A673 (cell line): ENCODE measurements around the gene RELT. TPM values are rescaled to one million over a fixed set of nuclear protein-coding genes. Genes with fewer than 3 reads are reported as not detected.

ENCODE experiments used
- BruUV-seq: library from RNA; stranded (reverse); fragments of 400-500 nt; replicated peaks from 2 replicates; lab custom pipeline; 2021; lab: Mats Ljungman, UMichigan
- CTCF ChIA-PET: fragments of 300-600 bp; sonication (Branson Sonifier 250); formaldehyde crosslinking; loops from one replicate; lab custom pipeline; 2022; ENCODE audit warnings: antibody characterized with exemption; lab: Charles Lee
- POLR2A ChIA-PET: fragments of 300-600 bp; sonication (Branson Sonifier 250); formaldehyde crosslinking; loops from one replicate; lab custom pipeline; 2022; ENCODE audit warnings: antibody characterized with exemption; ENCODE audit not compliant: low non-redundant PET; lab: Charles Lee
- DNase-seq: peaks from one replicate; pipeline ENCODE4 v3.0.0-alpha.2; 2015; ENCODE audit warnings: low spot score
- H3K27ac ChIP-seq: fragments of 200-600 bp; sonication (generic); 2 replicates; pipeline ENCODE4 v1.5.1; 2016; ENCODE audit warnings: mixed run types, low read depth, mild to moderate bottlenecking, mixed read lengths, antibody characterized with exemption, low read length; ENCODE audit not compliant: poor library complexity, severe bottlenecking
- H3K27me3 ChIP-seq: fragments of 200-600 bp; sonication (generic); replicated peaks from 2 replicates; pipeline ENCODE4 v1.6.1; 2017; ENCODE audit warnings: mixed run types, low read depth, mild to moderate bottlenecking, mixed read lengths, antibody characterized with exemption, low read length; ENCODE audit not compliant: insufficient read depth, poor library complexity
- H3K36me3 ChIP-seq: fragments of 200-600 bp; sonication (generic); 2 replicates; pipeline ENCODE4 v1.6.1; 2016; ENCODE audit warnings: mixed run types, mild to moderate bottlenecking, mixed read lengths, antibody characterized with exemption, low read length; ENCODE audit not compliant: insufficient read depth, poor library complexity, severe bottlenecking
- H3K4me1 ChIP-seq: fragments of 200-600 bp; sonication (generic); 2 replicates; pipeline ENCODE4 v1.6.1; 2017; ENCODE audit warnings: mixed run types, mild to moderate bottlenecking, mixed read lengths, antibody characterized with exemption, low read length; ENCODE audit not compliant: insufficient read depth, poor library complexity, severe bottlenecking
- H3K4me3 ChIP-seq: fragments of 200-600 bp; sonication (generic); 2 replicates; pipeline ENCODE4 v1.5.1; 2016; ENCODE audit warnings: low read depth, mixed run types, mild to moderate bottlenecking, mixed read lengths, low read length; ENCODE audit not compliant: poor library complexity, severe bottlenecking
- H3K9me3 ChIP-seq: fragments of 200-600 bp; sonication (generic); 2 replicates; pipeline ENCODE4 v1.6.1; 2016; ENCODE audit warnings: mixed run types, low read depth, mild to moderate bottlenecking, mixed read lengths, antibody characterized with exemption, low read length; ENCODE audit not compliant: poor library complexity, severe bottlenecking
- CTCF ChIP-seq: fragments of 300-800, 200-600 bp; sonication (generic); conservative IDR thresholded peaks from 2 replicates; pipeline ENCODE4 v1.5.1; 2017; ENCODE audit warnings: low read depth, mild to moderate bottlenecking, antibody characterized with exemption, low read length, moderate library complexity, mixed read lengths
- EZH2 ChIP-seq: fragments of 200-600 bp; sonication (generic); IDR thresholded peaks from 2 replicates; pipeline ENCODE4 v1.6.1; 2017; ENCODE audit warnings: borderline replicate concordance, low read depth, mild to moderate bottlenecking, mixed read lengths, antibody characterized with exemption, low read length; ENCODE audit not compliant: poor library complexity, severe bottlenecking
- intact Hi-C: fragments of 100-400 bp; cut with micrococcal nuclease; formaldehyde crosslinking; loops from one replicate; pipeline ENCODE4 v1.10.0; 2022; ENCODE audit not compliant: unreplicated experiment
- total RNA-seq: library from RNA; stranded (reverse); gene quantifications from 2 replicates; pipeline ENCODE4 v1.2.3, GENCODE V29; 2021

Gene RELT
- total RNA-seq, 1 experiment from 2014 or later, result 20.9 TPM

GRCh38 chr11:73400293-73400692 lies 24.1 kb downstream of the RELT start:
- TF ChIP-seq EZH2 (no peak), CTCF (no peak)
- CTCF ChIA-PET, result no interaction called here
- POLR2A ChIA-PET, result no interaction called here
- intact Hi-C loops, result loop anchor here (5.0 kb wide), 1 partner anchor 532 kb away; no protein-coding TSS in a partner anchor
- H3K9me3 ChIP-seq, result no peaks in the 10 kb centered on the region
- no peak overlapping the region for H3K27ac ChIP-seq
- no peaks in the 10 kb centered on the region for H3K27me3 ChIP-seq
- BruUV-seq, result no TSS peak
- peaks cover 4% of the 10 kb centered on the region for H3K36me3 ChIP-seq
- no peak for DNase-seq
- no peak overlapping the region for H3K4me3 ChIP-seq
- no peaks in the 10 kb centered on the region for H3K4me1 ChIP-seq

GRCh38 chr11:73401217-73401923 lies 25.2 kb downstream of the RELT start:
- no peak for DNase-seq
- Histone ChIP-seq H3K9me3 (no peaks in the 10 kb centered on the region), H3K27ac (no peak overlapping the region), H3K36me3 (peaks cover 4% of the 10 kb centered on the region), H3K27me3 (no peaks in the 10 kb centered on the region), H3K4me1 (no peaks in the 10 kb centered on the region), H3K4me3 (no peak overlapping the region)
- no TSS peak for BruUV-seq
- CTCF ChIA-PET, result interaction anchor here (0.6 kb wide), 1 partner anchor 563 kb away, joined by 3 read pairs; no protein-coding TSS in a partner anchor
- POLR2A ChIA-PET, result no interaction called here
- intact Hi-C loops, result loop anchor here (5.0 kb wide), 1 partner anchor 531 kb away; no protein-coding TSS in a partner anchor
- no peak for TF ChIP-seq EZH2
- no peak for TF ChIP-seq CTCF

- intact Hi-C loops, result loop anchor here (5.0 kb wide), 1 partner anchor 530 kb away; no protein-coding TSS in a partner anchor
- no TSS peak for BruUV-seq
Measured at GRCh38 chr11:73401924-73402833, 26.0 kb downstream of the RELT start.

More at GRCh38 chr11:73401924-73402833, 26.0 kb downstream of the RELT start:
- H3K27ac ChIP-seq, result no peak overlapping the region
- no peaks in the 10 kb centered on the region for H3K9me3 ChIP-seq
- ChIA-PET POLR2A (no interaction called here), CTCF (interaction anchor here (0.6 to 1.2 kb wide), 6 partner anchors 9 to 562 kb away, joined by 3 read pairs; no protein-coding TSS in a partner anchor)
- H3K4me3 ChIP-seq, result no peak overlapping the region
- TF ChIP-seq EZH2 (no peak), CTCF (no peak)
- no peak for DNase-seq
- no peaks in the 10 kb centered on the region for H3K4me1 ChIP-seq
- no peaks in the 10 kb centered on the region for H3K36me3 ChIP-seq
- no peaks in the 10 kb centered on the region for H3K27me3 ChIP-seq
